Ascending aorta (tissue), 2 donors: ENCODE results near the gene FYB2. TPM values are rescaled to one million over a fixed set of nuclear protein-coding genes. Genes with fewer than 3 reads are reported as not detected.

ENCODE experiments used
- DNase-seq, 2 donors: peaks; one replicate each; pipeline ENCODE4 v3.0.0-alpha.2; 2019; ENCODE audit warnings: low spot score in 2 of 2
- H3K27ac ChIP-seq, 2 donors: fragments of 200-600 bp; sonication (generic); one replicate each; pipeline ENCODE4 v1.5.1; 2016 to 2017; ENCODE audit warnings: mild to moderate bottlenecking in 1 of 2
- H3K27me3 ChIP-seq: fragments of 200-600 bp; sonication (generic); one replicate; pipeline ENCODE4 v1.5.1; 2017
- H3K36me3 ChIP-seq, 2 donors: fragments of 200-600 bp; sonication (generic); one replicate each; pipeline ENCODE4 v1.5.1; 2016
- H3K4me1 ChIP-seq, 2 donors: fragments of 200-600 bp; sonication (generic); one replicate each; pipeline ENCODE4 v1.5.1; 2016 to 2017; ENCODE audit warnings: mild to moderate bottlenecking in 1 of 2
- H3K4me3 ChIP-seq, 2 donors: fragments of 200-600 bp; sonication (generic); one replicate each; pipeline ENCODE4 v1.5.1; 2016 to 2017; ENCODE audit warnings: mild to moderate bottlenecking in 1 of 2
- H3K9me3 ChIP-seq, 2 donors: fragments of 200-600 bp; sonication (generic); one replicate each; pipeline ENCODE4 v1.5.1; 2016
- intact Hi-C: fragments of 100-400 bp; cut with DNase I; formaldehyde crosslinking; loops from one replicate; pipeline ENCODE4 v1.15.1; 2023
- total RNA-seq: library from RNA; depleted of rRNA; stranded (reverse); fragments of >200 nt; gene quantifications from one replicate; pipeline ENCODE4 v1.1.0, GENCODE V29; 2016
- TF ChIP-seq, protein P1 (sequence below), 3 experiments: fragments of 200-600 bp in 2 of 3; fragments of 450-650 bp in 1 of 3; sonication (generic) in 2 of 3; IDR thresholded peaks; one replicate each; pipeline ENCODE4 v1.5.1; 2016 to 2019; ENCODE audit warnings: antibody characterized with exemption in 3 of 3, mild to moderate bottlenecking in 1 of 3, moderate library complexity in 1 of 3

The FYB2 gene
- total RNA-seq, 1 donor from 2014 or later: not detected

DNA sequence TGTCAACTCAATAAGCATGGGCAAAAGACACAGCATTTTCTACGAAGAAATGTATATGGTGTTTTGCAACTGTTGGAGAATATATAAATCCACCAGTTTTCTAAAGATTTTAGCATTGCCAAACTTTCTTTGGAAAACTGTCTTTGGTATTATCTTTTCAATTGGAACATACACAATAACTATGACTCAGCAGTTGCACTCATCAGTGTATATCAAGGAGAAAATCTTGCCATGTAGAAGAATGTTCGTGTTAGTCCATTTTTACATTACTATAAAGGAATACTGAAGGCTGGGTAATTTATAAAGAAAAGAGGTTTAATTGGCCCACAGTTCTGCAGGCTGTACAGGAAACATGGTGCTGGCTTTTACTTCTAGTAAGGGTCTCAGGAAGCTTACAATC, 133.0 kb downstream of the FYB2 start:
- H3K27ac ChIP-seq: no peak overlapping the region
- H3K27me3 ChIP-seq: no peaks in the 10 kb centered on the region
- H3K4me1 ChIP-seq: no peaks in the 10 kb centered on the region
- no peaks in the 10 kb centered on the region for H3K36me3 ChIP-seq
- TF ChIP-seq, protein P1, sequence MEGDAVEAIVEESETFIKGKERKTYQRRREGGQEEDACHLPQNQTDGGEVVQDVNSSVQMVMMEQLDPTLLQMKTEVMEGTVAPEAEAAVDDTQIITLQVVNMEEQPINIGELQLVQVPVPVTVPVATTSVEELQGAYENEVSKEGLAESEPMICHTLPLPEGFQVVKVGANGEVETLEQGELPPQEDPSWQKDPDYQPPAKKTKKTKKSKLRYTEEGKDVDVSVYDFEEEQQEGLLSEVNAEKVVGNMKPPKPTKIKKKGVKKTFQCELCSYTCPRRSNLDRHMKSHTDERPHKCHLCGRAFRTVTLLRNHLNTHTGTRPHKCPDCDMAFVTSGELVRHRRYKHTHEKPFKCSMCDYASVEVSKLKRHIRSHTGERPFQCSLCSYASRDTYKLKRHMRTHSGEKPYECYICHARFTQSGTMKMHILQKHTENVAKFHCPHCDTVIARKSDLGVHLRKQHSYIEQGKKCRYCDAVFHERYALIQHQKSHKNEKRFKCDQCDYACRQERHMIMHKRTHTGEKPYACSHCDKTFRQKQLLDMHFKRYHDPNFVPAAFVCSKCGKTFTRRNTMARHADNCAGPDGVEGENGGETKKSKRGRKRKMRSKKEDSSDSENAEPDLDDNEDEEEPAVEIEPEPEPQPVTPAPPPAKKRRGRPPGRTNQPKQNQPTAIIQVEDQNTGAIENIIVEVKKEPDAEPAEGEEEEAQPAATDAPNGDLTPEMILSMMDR (IDR thresholded peaks at IDR 0.05): no peak
- H3K4me3 ChIP-seq: no peak overlapping the region
- intact Hi-C loops: no loop called here
- no peak for DNase-seq
- H3K9me3 ChIP-seq: no peaks in the 10 kb centered on the region

DNA sequence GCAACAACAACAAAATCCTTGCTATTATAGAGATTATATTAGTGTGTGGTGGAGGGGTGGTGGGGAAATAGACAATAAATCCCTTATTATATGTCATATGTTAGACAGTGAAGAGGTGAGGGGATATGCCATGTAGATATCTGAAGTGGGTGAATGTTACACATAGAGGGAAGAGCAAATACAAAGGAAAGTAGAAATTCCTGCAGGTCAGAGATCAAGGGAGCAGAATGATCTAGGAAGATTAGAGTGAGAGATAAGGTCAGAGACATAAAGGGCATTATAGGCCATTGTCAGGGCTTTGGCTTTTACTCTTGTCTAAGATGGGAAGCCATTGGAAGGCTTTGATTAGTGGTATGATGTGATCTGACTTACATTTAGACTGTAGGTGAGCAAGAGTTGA, 135.6 kb downstream of the FYB2 start:
- Histone ChIP-seq H3K27ac (no peak overlapping the region), H3K4me1 (no peaks in the 10 kb centered on the region), H3K4me3 (no peak overlapping the region), H3K9me3 (no peaks in the 10 kb centered on the region), H3K36me3 (no peaks in the 10 kb centered on the region), H3K27me3 (no peaks in the 10 kb centered on the region)
- DNase-seq: no peak
- intact Hi-C loops: no loop called here
- TF ChIP-seq, protein P1 (IDR thresholded peaks at IDR 0.05): no peak

GRCh38 chr1:56676571-56677035, 142.6 kb downstream of the FYB2 start:
- TF ChIP-seq, protein P1 (IDR thresholded peaks at IDR 0.05): no peak
- H3K4me3 ChIP-seq: no peak overlapping the region
- H3K4me1 ChIP-seq: no peaks in the 10 kb centered on the region
- H3K36me3 ChIP-seq: no peaks in the 10 kb centered on the region
- DNase-seq: no peak
- intact Hi-C loops: no loop called here
- no peaks in the 10 kb centered on the region for H3K27me3 ChIP-seq
- no peak overlapping the region for H3K27ac ChIP-seq
- H3K9me3 ChIP-seq: no peaks in the 10 kb centered on the region

DNA sequence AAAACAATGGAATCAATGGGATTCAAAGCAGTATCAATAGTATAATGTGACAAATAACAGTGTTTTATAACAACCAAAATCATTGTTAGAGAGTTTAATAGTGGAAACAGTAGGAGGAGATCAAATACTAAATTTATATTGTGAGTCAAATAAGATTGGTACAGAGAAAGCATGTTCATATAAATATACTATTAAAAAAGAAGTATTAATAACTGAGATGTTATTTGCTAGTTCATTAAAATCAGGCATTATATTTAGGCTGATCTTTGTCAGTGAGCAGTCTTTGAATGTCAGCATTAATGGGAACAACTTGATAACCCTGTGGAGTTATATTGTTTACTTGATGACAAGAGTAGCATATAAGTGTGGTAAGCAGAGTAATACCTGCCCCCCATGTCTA, 143.4 kb downstream of the FYB2 start:
- intact Hi-C loops: no loop called here

GRCh38 chr1:56672579-56672978, 146.6 kb downstream of the FYB2 start:
- Histone ChIP-seq H3K27ac (no peak overlapping the region), H3K9me3 (no peaks in the 10 kb centered on the region)
- DNase-seq: no peak

More for the DNA sequence above, 143.4 kb downstream of the FYB2 start:
- H3K27ac ChIP-seq: no peak overlapping the region
- DNase-seq: no peak
- no peak overlapping the region for H3K4me3 ChIP-seq
- no peaks in the 10 kb centered on the region for H3K36me3 ChIP-seq
- H3K9me3 ChIP-seq: no peaks in the 10 kb centered on the region
- no peaks in the 10 kb centered on the region for H3K27me3 ChIP-seq
- TF ChIP-seq, protein P1 (IDR thresholded peaks at IDR 0.05): no peak
- no peaks in the 10 kb centered on the region for H3K4me1 ChIP-seq

More at GRCh38 chr1:56672579-56672978, 146.6 kb downstream of the FYB2 start:
- Histone ChIP-seq H3K4me1 (no peaks in the 10 kb centered on the region), H3K27me3 (no peaks in the 10 kb centered on the region), H3K36me3 (no peaks in the 10 kb centered on the region), H3K4me3 (no peak overlapping the region)
- intact Hi-C loops: no loop called here
- TF ChIP-seq, protein P1 (IDR thresholded peaks at IDR 0.05): no peak
